NB4 (cell line): ENCODE results near the gene ARHGAP18.

Experiments
- DNase-seq: peaks from one replicate; pipeline ENCODE4 v3.0.0; 2010; ENCODE audit warnings: low read depth
- H3K4me3 ChIP-seq: one replicate; pipeline ENCODE4 v1.5.1; 2011; ENCODE audit warnings: mild to moderate bottlenecking, low read depth, low read length, moderate library complexity
- CTCF ChIP-seq: IDR thresholded peaks from one replicate; pipeline ENCODE4 v1.5.1; 2012; ENCODE audit warnings: low read depth, low read length
- MAX ChIP-seq: IDR thresholded peaks from 2 replicates; pipeline ENCODE4 v1.6.1; 2011; ENCODE audit warnings: low read depth, low read length
- MYC ChIP-seq: IDR thresholded peaks from 2 replicates; pipeline ENCODE4 v1.6.1; 2011; ENCODE audit warnings: low read depth, low read length
- POLR2A ChIP-seq: IDR thresholded peaks from 2 replicates; pipeline ENCODE4 v1.6.1; 2011; ENCODE audit warnings: mild to moderate bottlenecking; ENCODE audit not compliant: insufficient read length; ENCODE audit errors: extremely low read depth

ARHGAP18 gene

GRCh38 chr6:129685662-129686031 lies 24.3 kb downstream of the ARHGAP18 start:
- peak; percentile 56 for DNase-seq
- no peak for TF ChIP-seq CTCF
- H3K4me3 ChIP-seq, result no peak overlapping the region

- TF ChIP-seq MAX (no peak), CTCF (no peak), MYC (no peak), POLR2A (no peak)
- DNase-seq, result no peak
- H3K4me3 ChIP-seq, result no peak overlapping the region
Observed at GRCh38 chr6:129684903-129685661, 24.9 kb downstream of the ARHGAP18 start.

GRCh38 chr6:129684323-129684884 lies 25.6 kb downstream of the ARHGAP18 start:
- H3K4me3 ChIP-seq, result no peak overlapping the region
- TF ChIP-seq MAX (no peak), MYC (no peak), CTCF (no peak), POLR2A (no peak)
- DNase-seq, result no peak

GRCh38 chr6:129683601-129684322 lies 26.2 kb downstream of the ARHGAP18 start:
- no peak overlapping the region for H3K4me3 ChIP-seq
- DNase-seq, result peak; percentile 97
- TF ChIP-seq MYC, result peak; percentile 45
- peak; percentile 76 for TF ChIP-seq MAX
- no peak for TF ChIP-seq CTCF

- no peak for TF ChIP-seq CTCF
- no peak for TF ChIP-seq POLR2A
- TF ChIP-seq MAX, result no peak
- no peak for TF ChIP-seq MYC
- H3K4me3 ChIP-seq, result no peak overlapping the region
- no peak for DNase-seq
Observed at GRCh38 chr6:129681913-129682205, 28.1 kb downstream of the ARHGAP18 start.
